ENCODE results near the gene SNX25. TPM values are rescaled to one million over a fixed set of nuclear protein-coding genes. Genes with fewer than 3 reads are reported as not detected.

Gene SNX25
- polyA plus RNA-seq, 1 donor from 2014 or later, result 6.4 TPM

DNA sequence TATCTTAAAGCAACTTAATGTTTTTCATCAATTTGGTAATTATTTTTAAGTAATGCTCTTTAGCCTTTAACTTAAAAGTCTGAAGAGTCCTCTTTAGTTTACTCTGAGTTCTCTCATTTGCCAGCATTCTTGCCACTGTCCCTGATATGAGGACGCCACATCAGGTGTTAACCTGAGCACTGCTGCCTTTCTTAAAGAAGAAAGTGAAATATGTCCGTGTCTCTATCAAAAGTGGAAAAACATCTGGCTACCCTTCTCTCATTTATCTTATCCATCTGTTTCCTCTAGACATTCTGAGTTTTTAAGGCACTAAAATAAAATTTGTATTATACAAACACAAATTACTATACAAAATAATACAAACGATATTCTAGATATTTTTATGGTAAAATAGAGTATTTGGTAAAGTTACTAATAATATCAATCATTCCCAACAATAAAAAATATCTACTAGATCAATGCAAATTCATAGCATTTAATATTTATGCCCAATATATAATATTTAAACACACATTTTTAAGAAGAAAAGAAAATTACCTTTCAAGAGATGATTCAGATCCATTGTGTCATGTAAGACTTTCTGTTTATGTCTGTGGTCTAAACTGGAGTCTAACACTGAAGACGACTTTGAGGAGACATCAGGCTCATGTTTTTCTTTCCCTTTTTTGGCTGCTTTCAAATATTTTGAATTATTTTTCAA lies 19.6 kb upstream of the SNX25 start:
- Histone ChIP-seq H3K79me2 (replicated peaks; ENCODE audit: insufficient read depth, low read length) (no peaks in the 10 kb centered on the region), H3F3A (ENCODE audit: insufficient read depth, low read length, poor library complexity, severe bottlenecking) (no peaks in the 10 kb centered on the region), H2AFZ (ENCODE audit: low read depth, low read length) (no peak overlapping the region), H3K4me2 (ENCODE audit: low read length) (no peak overlapping the region), H3K36me3 (ENCODE audit: insufficient read depth, low read length) (no peaks in the 10 kb centered on the region), H3K27me3 (ENCODE audit: insufficient read depth, low read depth, low read length) (no peaks in the 10 kb centered on the region), H3K4me3 (ENCODE audit: low read length) (no peak overlapping the region), H3K9ac (ENCODE audit: low read length) (no peak overlapping the region), H3K27ac (ENCODE audit: low read length) (no peak overlapping the region), H3K9me2 (ENCODE audit: insufficient read depth, low read length) (no peaks in the 10 kb centered on the region), H4K20me1 (ENCODE audit: insufficient read depth) (no peaks in the 10 kb centered on the region), H3K9me3 (ENCODE audit: low read length) (no peaks in the 10 kb centered on the region)
- TF ChIP-seq MXI1 (conservative IDR thresholded peaks at IDR 0.05; ENCODE audit: poor library complexity, severe bottlenecking), result no peak
- no peak for TF ChIP-seq SMC3 (conservative IDR thresholded peaks at IDR 0.05; ENCODE audit: poor library complexity)
- TF ChIP-seq EZH2 (IDR thresholded peaks at IDR 0.05; ENCODE audit: borderline replicate concordance, insufficient read depth, low read length, poor library complexity, severe bottlenecking), result no peak
- TF ChIP-seq, protein P1, sequence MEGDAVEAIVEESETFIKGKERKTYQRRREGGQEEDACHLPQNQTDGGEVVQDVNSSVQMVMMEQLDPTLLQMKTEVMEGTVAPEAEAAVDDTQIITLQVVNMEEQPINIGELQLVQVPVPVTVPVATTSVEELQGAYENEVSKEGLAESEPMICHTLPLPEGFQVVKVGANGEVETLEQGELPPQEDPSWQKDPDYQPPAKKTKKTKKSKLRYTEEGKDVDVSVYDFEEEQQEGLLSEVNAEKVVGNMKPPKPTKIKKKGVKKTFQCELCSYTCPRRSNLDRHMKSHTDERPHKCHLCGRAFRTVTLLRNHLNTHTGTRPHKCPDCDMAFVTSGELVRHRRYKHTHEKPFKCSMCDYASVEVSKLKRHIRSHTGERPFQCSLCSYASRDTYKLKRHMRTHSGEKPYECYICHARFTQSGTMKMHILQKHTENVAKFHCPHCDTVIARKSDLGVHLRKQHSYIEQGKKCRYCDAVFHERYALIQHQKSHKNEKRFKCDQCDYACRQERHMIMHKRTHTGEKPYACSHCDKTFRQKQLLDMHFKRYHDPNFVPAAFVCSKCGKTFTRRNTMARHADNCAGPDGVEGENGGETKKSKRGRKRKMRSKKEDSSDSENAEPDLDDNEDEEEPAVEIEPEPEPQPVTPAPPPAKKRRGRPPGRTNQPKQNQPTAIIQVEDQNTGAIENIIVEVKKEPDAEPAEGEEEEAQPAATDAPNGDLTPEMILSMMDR (IDR thresholded peaks at IDR 0.05; ENCODE audit: poor library complexity, severe bottlenecking), result no peak
- no peak for TF ChIP-seq TAF1 (IDR thresholded peaks at IDR 0.05; ENCODE audit: low read depth)
- no peak for TF ChIP-seq POLR2AphosphoS5 (IDR thresholded peaks at IDR 0.05)
- TF ChIP-seq EP300 (conservative IDR thresholded peaks at IDR 0.05; ENCODE audit: poor library complexity, severe bottlenecking), result no peak
- TF ChIP-seq RAD21 (conservative IDR thresholded peaks at IDR 0.05), result no peak
- TF ChIP-seq, protein P2, sequence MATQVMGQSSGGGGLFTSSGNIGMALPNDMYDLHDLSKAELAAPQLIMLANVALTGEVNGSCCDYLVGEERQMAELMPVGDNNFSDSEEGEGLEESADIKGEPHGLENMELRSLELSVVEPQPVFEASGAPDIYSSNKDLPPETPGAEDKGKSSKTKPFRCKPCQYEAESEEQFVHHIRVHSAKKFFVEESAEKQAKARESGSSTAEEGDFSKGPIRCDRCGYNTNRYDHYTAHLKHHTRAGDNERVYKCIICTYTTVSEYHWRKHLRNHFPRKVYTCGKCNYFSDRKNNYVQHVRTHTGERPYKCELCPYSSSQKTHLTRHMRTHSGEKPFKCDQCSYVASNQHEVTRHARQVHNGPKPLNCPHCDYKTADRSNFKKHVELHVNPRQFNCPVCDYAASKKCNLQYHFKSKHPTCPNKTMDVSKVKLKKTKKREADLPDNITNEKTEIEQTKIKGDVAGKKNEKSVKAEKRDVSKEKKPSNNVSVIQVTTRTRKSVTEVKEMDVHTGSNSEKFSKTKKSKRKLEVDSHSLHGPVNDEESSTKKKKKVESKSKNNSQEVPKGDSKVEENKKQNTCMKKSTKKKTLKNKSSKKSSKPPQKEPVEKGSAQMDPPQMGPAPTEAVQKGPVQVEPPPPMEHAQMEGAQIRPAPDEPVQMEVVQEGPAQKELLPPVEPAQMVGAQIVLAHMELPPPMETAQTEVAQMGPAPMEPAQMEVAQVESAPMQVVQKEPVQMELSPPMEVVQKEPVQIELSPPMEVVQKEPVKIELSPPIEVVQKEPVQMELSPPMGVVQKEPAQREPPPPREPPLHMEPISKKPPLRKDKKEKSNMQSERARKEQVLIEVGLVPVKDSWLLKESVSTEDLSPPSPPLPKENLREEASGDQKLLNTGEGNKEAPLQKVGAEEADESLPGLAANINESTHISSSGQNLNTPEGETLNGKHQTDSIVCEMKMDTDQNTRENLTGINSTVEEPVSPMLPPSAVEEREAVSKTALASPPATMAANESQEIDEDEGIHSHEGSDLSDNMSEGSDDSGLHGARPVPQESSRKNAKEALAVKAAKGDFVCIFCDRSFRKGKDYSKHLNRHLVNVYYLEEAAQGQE (IDR thresholded peaks at IDR 0.05; ENCODE audit: borderline replicate concordance), result no peak

DNA sequence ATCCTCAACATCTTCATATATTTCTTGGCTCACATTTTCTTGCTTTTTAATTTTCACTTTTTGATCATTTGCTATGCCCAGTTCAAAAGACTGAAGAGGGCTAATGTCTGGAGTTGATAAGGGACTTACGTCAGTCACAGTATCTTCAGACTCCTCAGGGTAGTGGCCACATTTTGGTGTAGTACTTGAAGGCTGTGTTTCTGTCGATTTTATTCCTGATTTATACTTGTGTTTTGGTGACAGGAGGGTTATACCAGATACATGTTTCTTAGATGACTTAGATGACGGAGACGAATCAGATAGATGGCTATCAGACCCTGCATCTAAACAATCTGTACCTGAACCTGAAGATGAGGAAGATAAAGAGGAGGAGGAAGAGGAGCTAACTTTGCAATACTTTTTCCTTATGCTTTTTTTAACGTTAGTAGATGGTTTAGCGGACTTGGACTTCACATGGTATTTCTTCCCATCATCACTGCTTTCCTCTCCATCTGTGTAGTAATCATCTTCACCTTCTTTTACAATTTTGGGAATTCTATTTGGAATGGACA lies 19.0 kb upstream of the SNX25 start:
- no peaks in the 10 kb centered on the region for H3K9me2 ChIP-seq (ENCODE audit: insufficient read depth, low read length)
- H2AFZ ChIP-seq (ENCODE audit: low read depth, low read length), result no peak overlapping the region
- no peak overlapping the region for H3K27ac ChIP-seq (ENCODE audit: low read length)
- no peaks in the 10 kb centered on the region for H3K9me3 ChIP-seq (ENCODE audit: low read length)
- H3K9ac ChIP-seq (ENCODE audit: low read length), result no peak overlapping the region
- no peaks in the 10 kb centered on the region for H3K36me3 ChIP-seq (ENCODE audit: insufficient read depth, low read length)
- no peak overlapping the region for H3K4me2 ChIP-seq (ENCODE audit: low read length)
- TF ChIP-seq EP300 (conservative IDR thresholded peaks at IDR 0.05; ENCODE audit: poor library complexity, severe bottlenecking), result no peak
- no peak for TF ChIP-seq EZH2 (IDR thresholded peaks at IDR 0.05; ENCODE audit: borderline replicate concordance, insufficient read depth, low read length, poor library complexity, severe bottlenecking)
- TF ChIP-seq SMC3 (conservative IDR thresholded peaks at IDR 0.05; ENCODE audit: poor library complexity), result no peak
- TF ChIP-seq, protein P2 (IDR thresholded peaks at IDR 0.05; ENCODE audit: borderline replicate concordance), result no peak
- no peak for TF ChIP-seq MXI1 (conservative IDR thresholded peaks at IDR 0.05; ENCODE audit: poor library complexity, severe bottlenecking)
- TF ChIP-seq TAF1 (IDR thresholded peaks at IDR 0.05; ENCODE audit: low read depth), result no peak
- TF ChIP-seq POLR2AphosphoS5 (IDR thresholded peaks at IDR 0.05), result no peak
- TF ChIP-seq RAD21 (conservative IDR thresholded peaks at IDR 0.05), result no peak
- TF ChIP-seq, protein P1 (IDR thresholded peaks at IDR 0.05; ENCODE audit: poor library complexity, severe bottlenecking), result no peak
- no peak overlapping the region for H3K4me3 ChIP-seq (ENCODE audit: low read length)
- H3F3A ChIP-seq (ENCODE audit: insufficient read depth, low read length, poor library complexity, severe bottlenecking), result no peaks in the 10 kb centered on the region
- H3K27me3 ChIP-seq (ENCODE audit: insufficient read depth, low read depth, low read length), result no peaks in the 10 kb centered on the region
- H3K79me2 ChIP-seq (replicated peaks; ENCODE audit: insufficient read depth, low read length), result no peaks in the 10 kb centered on the region
- no peaks in the 10 kb centered on the region for H4K20me1 ChIP-seq (ENCODE audit: insufficient read depth)

Measured in neural cell (in vitro differentiated cells).